Neutrophil (primary cell): ENCODE data around the gene HAL.

Experiments used
- H3K27ac ChIP-seq: fragments of 200-600 bp; sonication (generic); 2 replicates; pipeline ENCODE4 v1.5.1; 2016; ENCODE audit warnings: mild to moderate bottlenecking, moderate library complexity
- H3K27me3 ChIP-seq: fragments of 200-600 bp; sonication (generic); 2 replicates; pipeline ENCODE4 v1.6.0; 2016; ENCODE audit warnings: mild to moderate bottlenecking
- H3K36me3 ChIP-seq: fragments of 200-600 bp; sonication (generic); 2 replicates; pipeline ENCODE4 v1.5.1; 2017
- H3K4me1 ChIP-seq, 2 experiments: fragments of 200-600 bp in 1 of 2; sonication (generic) in 1 of 2; 1 replicate in 1 of 2; 2 replicates in 1 of 2; pipeline versions ENCODE4 v1.5.1 to v1.6.1; 2013 to 2016; ENCODE audit warnings: low read depth in 1 of 2, low read length in 1 of 2, mild to moderate bottlenecking in 1 of 2, moderate library complexity in 1 of 2; ENCODE audit not compliant: control insufficient read depth in 1 of 2, insufficient read depth in 1 of 2
- H3K4me3 ChIP-seq, 2 experiments: fragments of 200-600 bp in 1 of 2; sonication (generic) in 1 of 2; 1 replicate in 1 of 2; 2 replicates in 1 of 2; pipeline ENCODE4 v1.5.1; 2013 to 2016; ENCODE audit warnings: low read depth in 1 of 2, low read length in 1 of 2, mild to moderate bottlenecking in 1 of 2, moderate library complexity in 1 of 2
- H3K9me3 ChIP-seq: fragments of 200-600 bp; sonication (generic); 2 replicates; pipeline ENCODE4 v1.5.1; 2016
- TF ChIP-seq, protein P1 (sequence below): fragments of 200-600 bp; sonication (generic); IDR thresholded peaks from 2 replicates; pipeline ENCODE4 v1.5.1; 2016; ENCODE audit warnings: antibody characterized with exemption

HAL gene

GRCh38 chr12:95980437-95980836 lies 15.7 kb downstream of the HAL start:
- TF ChIP-seq, protein P1, sequence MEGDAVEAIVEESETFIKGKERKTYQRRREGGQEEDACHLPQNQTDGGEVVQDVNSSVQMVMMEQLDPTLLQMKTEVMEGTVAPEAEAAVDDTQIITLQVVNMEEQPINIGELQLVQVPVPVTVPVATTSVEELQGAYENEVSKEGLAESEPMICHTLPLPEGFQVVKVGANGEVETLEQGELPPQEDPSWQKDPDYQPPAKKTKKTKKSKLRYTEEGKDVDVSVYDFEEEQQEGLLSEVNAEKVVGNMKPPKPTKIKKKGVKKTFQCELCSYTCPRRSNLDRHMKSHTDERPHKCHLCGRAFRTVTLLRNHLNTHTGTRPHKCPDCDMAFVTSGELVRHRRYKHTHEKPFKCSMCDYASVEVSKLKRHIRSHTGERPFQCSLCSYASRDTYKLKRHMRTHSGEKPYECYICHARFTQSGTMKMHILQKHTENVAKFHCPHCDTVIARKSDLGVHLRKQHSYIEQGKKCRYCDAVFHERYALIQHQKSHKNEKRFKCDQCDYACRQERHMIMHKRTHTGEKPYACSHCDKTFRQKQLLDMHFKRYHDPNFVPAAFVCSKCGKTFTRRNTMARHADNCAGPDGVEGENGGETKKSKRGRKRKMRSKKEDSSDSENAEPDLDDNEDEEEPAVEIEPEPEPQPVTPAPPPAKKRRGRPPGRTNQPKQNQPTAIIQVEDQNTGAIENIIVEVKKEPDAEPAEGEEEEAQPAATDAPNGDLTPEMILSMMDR = no peak
- Histone ChIP-seq H3K36me3 (peaks cover 100% of the 10 kb centered on the region), H3K4me1 (no peaks in the 10 kb centered on the region), H3K9me3 (no peaks in the 10 kb centered on the region), H3K27ac (no peak overlapping the region), H3K4me3 (no peak overlapping the region), H3K27me3 (no peaks in the 10 kb centered on the region)

GRCh38 chr12:95978774-95979173 lies 17.4 kb downstream of the HAL start:
- H3K36me3 ChIP-seq = peaks cover 100% of the 10 kb centered on the region
- TF ChIP-seq, protein P1 = no peak
- no peak overlapping the region for H3K27ac ChIP-seq
- H3K4me1 ChIP-seq = no peaks in the 10 kb centered on the region
- H3K4me3 ChIP-seq = no peak overlapping the region
- no peaks in the 10 kb centered on the region for H3K27me3 ChIP-seq
- H3K9me3 ChIP-seq = no peaks in the 10 kb centered on the region

GRCh38 chr12:95978351-95978750 lies 17.8 kb downstream of the HAL start:
- no peak overlapping the region for H3K27ac ChIP-seq
- H3K36me3 ChIP-seq = peaks cover 100% of the 10 kb centered on the region
- no peaks in the 10 kb centered on the region for H3K4me1 ChIP-seq
- H3K27me3 ChIP-seq = no peaks in the 10 kb centered on the region
- H3K4me3 ChIP-seq = no peak overlapping the region
- TF ChIP-seq, protein P1 = no peak
- no peaks in the 10 kb centered on the region for H3K9me3 ChIP-seq

DNA sequence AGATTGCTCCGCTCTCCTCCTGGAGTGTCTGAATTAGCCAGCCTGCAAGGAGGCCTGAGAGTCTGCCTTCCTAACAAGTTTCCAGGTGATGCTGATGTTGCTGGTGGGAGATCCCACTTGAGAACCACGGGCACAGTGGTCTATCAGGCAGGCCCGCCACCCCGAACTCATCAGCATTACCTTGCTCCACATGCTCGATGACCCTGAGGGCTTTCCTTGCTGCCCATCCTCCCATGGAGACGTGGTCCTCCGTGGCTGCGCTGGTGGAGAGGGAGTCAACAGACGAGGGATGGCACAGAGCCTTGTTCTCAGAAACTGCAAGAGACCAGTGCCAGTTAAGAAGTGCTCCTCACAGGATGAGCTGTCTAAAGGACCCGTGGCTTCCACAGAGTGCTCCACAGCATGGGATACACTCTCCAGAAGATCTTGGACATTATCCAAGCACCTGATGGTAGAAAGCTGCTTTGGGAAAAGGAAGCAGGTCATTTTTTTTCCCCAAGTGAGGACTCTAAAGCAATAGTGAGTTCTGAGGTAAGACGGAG lies 18.3 kb downstream of the HAL start:
- no peaks in the 10 kb centered on the region for H3K4me1 ChIP-seq
- TF ChIP-seq, protein P1 = no peak
- no peak overlapping the region for H3K27ac ChIP-seq

DNA sequence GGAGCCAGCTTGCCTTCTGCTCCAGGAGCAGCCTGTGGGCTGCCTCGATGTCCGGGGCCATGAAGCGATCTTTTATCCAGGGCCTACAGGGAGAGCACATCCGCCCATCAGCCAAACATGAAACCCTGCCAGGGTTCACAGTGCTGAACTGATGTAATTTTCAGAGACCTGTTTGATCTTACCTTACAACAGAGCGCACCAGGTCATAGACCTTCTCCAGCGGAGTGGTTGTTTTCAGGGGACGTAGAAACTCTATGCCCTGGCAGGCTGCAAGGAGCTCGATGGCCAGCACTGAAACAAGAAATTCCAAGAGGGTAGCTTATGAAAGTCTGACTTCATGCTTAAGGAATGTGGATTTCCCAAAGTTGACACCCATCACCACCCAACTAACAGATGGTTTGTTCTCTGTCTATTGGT lies 19.7 kb downstream of the HAL start:
- Histone ChIP-seq H3K4me1 (no peaks in the 10 kb centered on the region), H3K9me3 (no peaks in the 10 kb centered on the region), H3K36me3 (peaks cover 96% of the 10 kb centered on the region), H3K27me3 (no peaks in the 10 kb centered on the region), H3K4me3 (no peak overlapping the region), H3K27ac (no peak overlapping the region)
- TF ChIP-seq, protein P1 = no peak

More for the DNA sequence above, 18.3 kb downstream of the HAL start:
- peaks cover 100% of the 10 kb centered on the region for H3K36me3 ChIP-seq
- H3K9me3 ChIP-seq = no peaks in the 10 kb centered on the region
- H3K27me3 ChIP-seq = no peaks in the 10 kb centered on the region
- no peak overlapping the region for H3K4me3 ChIP-seq

DNA sequence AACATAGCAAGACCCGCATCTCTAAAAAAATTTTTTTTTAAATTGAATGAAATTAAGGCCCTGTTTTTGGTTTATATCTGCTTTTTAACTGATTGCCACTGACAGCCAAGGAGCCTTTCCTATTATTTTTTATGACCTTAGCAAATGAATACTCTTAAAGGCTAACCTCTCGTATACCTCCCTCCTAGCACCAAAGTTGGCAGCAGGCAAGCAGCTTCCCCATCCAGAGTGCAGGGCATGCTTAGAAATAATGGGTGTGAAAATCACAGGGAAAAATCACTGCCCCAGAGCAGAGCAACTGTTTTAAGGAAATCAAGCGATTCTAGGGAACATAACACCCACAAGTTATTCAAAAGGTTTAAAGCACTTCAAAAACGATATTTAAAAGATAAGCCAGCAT lies 20.7 kb downstream of the HAL start:
- no peaks in the 10 kb centered on the region for H3K4me1 ChIP-seq
- no peak overlapping the region for H3K27ac ChIP-seq
- peaks cover 87% of the 10 kb centered on the region for H3K36me3 ChIP-seq
- no peaks in the 10 kb centered on the region for H3K9me3 ChIP-seq
- no peaks in the 10 kb centered on the region for H3K27me3 ChIP-seq
- no peak overlapping the region for H3K4me3 ChIP-seq
- TF ChIP-seq, protein P1 = no peak
